Measurements from ENCODE around the gene EIF2S1. TPM values are rescaled to one million over a fixed set of nuclear protein-coding genes. Genes with fewer than 3 reads are reported as not detected.

EIF2S1 gene
- total RNA-seq, 1 experiment from 2014 or later = 116 TPM

Other genes with a start within 250 kb of the EIF2S1 start
- gene GARIN2, start 170.9 kb upstream of the EIF2S1 start, total RNA-seq (2021; ENCODE audit: unreplicated experiment) = 8.9 TPM
- gene PALS1, start 118.9 kb upstream of the EIF2S1 start, total RNA-seq (2021; ENCODE audit: unreplicated experiment) = 52.6 TPM
- 68.6 TPM for gene ATP6V1D, start 524 bp upstream of the EIF2S1 start, total RNA-seq (2021; ENCODE audit: unreplicated experiment)
- 9.1 TPM for gene PLEK2, start 51.8 kb downstream of the EIF2S1 start, total RNA-seq (2021; ENCODE audit: unreplicated experiment)
- gene TMEM229B, start 128.4 kb downstream of the EIF2S1 start, total RNA-seq (2021; ENCODE audit: unreplicated experiment) = 1.6 TPM
- gene PLEKHH1, start 173.0 kb downstream of the EIF2S1 start, total RNA-seq (2021; ENCODE audit: unreplicated experiment) = 6.7 TPM
- 13.3 TPM for gene PIGH, start 239.9 kb downstream of the EIF2S1 start, total RNA-seq (2021; ENCODE audit: unreplicated experiment)

Measured in Panc1 (cell line).